ENCODE data around the gene WNT6.

DNA sequence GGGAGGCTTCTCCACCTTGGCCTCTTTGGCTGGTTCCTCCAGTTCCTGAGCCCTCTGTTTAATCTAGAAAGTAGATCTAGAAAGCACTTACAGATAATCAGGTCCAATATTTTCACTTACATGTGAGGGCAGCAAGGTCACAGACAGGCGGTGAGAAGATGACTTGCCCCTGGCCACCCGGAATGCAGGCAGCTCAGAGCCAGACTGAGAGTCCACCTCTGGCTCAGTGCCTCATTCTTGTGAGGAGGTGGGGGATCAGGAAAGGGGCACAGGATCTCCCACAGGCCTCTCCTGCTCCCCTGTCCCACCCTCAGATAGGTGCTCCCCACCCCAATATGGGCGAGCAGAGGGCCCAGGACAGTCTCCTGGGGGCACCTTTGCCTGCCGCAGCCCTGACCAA, 5.8 kb downstream of the WNT6 start:
- TF ChIP-seq CTCF (IDR thresholded peaks at IDR 0.05) (no peak), POLR2A (IDR thresholded peaks at IDR 0.05) (no peak)

Data from thyroid gland (tissue), 4 donors.